ENCODE measurements around the gene ZG16.
"Not testable (repeated sequence)": the region's sequence is repeated elsewhere in the genome, so short reads cannot be mapped to it uniquely, and the experiment has no call there.

The ZG16 gene

DNA sequence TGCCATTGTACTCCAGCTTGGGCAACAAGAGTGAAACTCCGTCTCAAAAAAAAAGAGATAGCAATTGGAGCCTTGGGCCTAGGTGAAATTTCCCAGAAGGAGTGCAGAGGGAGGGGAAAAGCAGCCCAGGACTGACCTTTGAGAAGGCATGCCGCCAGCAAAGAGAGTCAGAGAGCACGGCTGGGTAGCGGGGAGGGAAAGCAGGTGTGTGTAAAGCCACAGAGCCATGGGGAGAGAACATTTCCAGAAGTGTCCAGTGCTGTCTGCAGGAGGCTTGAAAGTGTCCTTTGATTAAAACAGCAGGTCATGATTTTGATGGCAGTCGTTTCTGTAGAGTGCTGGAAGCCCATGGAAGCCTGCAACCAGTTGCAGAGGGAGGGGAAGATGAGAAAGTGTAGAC lies 40.3 kb upstream of the ZG16 start:
- TF ChIP-seq BHLHE40 (IDR thresholded peaks at IDR 0.05; ENCODE audit: borderline replicate concordance) (no peak), FOXK2 (IDR thresholded peaks at IDR 0.05) (no peak), NFRKB (IDR thresholded peaks at IDR 0.05) (no peak), HDGF (IDR thresholded peaks at IDR 0.05; ENCODE audit: borderline replicate concordance) (no peak), ELF4 (IDR thresholded peaks at IDR 0.05) (no peak), FOXM1 (IDR thresholded peaks at IDR 0.05; ENCODE audit: borderline replicate concordance) (no peak), SUZ12 (IDR thresholded peaks at IDR 0.05) (no peak)
- ChIA-PET POLR2A (no interaction called here), CTCF (interaction anchor here (0.7 kb wide), 2 partner anchors 46 to 134 kb away, joined by 3 to 5 read pairs; no protein-coding TSS in a partner anchor)
- no peak for DNase-seq (ENCODE audit: extremely low spot score)

DNA sequence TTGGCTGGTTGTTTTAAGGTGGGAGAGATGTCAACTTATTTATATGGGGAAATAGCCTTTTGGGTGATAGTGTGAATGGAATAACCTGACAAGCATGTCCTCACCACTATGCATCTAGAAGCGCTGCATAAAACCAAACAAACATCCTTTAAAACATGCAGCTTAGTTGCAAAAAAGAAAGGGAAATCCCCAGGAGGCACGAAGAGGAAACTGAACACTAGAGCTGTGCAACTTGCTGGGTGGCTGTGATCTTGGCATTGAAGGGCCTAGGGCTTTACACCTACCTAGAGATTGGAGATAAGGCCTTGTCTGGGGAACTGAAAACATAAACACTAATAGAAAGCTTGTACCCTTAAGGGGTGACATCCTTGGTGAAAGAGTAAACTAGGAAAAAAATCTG lies 39.5 kb upstream of the ZG16 start:
- POLR2A ChIA-PET: interaction anchor here (0.6 kb wide), 1 partner anchor 9 kb away, joined by 3 read pairs; no protein-coding TSS in a partner anchor
- CTCF ChIA-PET: interaction anchor here (0.6 kb wide), 1 partner anchor 12 kb away, joined by 3 read pairs; no protein-coding TSS in a partner anchor
- DNase-seq (ENCODE audit: extremely low spot score): no peak
- TF ChIP-seq ARNT (IDR thresholded peaks at IDR 0.05) (no peak), HDGF (IDR thresholded peaks at IDR 0.05; ENCODE audit: borderline replicate concordance) (no peak), LEF1 (IDR thresholded peaks at IDR 0.05; ENCODE audit: borderline replicate concordance) (no peak)

DNA sequence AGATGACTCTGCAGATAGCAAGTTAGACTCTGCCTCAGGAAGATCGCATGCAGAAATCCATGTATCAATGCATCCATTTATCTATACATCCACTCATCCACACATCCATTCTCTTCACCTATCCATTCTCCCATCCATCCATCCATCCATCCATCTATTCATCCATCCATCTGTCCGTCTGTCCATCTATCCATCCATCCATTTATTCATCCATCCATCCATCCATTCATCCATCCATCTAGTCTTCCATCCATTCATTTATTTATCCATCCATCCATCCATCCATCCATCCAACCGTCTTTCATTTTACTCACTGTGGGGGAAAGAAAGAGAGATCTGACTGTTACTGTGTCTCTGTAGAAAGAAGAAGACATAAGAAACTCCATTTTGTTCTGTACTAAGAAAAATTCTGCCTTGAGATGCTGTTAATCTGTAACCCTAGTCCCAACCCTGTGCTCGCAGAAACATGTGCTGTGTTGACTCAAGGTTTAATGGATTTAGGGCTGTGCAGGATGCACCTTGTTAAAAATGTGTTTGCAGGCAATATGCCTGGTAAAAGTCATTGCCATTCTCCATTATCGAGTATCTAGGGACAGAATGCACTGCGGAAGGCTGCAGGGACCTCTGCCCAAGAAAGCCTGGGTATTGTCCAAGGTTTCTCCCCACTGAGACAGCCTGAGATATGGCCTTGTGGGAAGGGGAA lies 38.0 kb upstream of the ZG16 start:
- CTCF ChIA-PET; DNase-seq (ENCODE audit: extremely low spot score); POLR2A ChIA-PET: not testable (repeated sequence)

DNA sequence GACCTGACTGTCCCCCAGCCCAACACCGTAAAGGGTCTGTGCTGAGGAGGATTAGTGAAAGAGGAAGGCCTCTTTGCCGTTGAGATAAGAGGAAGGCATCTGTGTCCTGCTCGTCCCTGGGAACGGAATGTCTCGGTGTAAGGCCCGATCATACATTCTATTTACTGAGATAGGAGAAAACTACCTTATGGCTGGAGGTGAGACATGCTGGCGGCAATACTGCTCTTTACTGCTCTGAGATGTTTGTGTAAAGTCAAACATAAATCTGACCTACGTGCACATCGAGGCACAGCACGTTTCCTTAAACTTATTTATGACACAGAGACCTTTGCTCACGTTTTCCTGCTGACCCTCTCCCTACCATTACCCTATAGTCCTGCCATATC lies 37.4 kb upstream of the ZG16 start:
- DNase-seq (ENCODE audit: extremely low spot score); POLR2A ChIA-PET; CTCF ChIA-PET: not testable (repeated sequence)

DNA sequence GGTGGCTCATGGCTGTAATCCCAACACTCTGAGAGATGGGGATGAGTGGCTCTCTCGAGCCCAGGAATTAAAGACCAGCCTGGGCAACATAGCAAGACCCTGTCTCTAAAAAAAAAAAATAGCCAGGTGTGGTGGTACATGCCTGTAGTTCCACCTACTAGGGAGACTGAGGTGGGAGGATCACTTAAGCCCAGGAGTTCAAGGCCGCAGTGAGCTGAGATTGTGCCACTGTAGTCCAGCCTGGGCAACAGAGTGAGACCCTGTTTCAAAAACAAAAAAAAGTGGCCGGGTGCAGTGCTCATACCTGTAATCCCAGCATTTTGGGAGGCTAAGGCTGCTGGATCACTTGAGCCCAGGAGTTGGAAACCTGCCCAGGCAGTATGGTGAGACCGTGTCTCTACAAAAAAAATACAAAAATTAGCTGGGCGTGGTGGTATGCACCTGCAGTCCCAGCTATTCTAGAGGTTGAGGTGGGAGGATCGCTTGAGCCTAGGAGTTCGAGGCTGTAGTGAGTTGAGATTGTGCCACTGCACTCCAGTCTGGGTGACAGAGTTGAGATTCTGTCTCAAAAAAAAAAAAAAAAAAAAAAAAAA lies 35.3 kb upstream of the ZG16 start:
- TF ChIP-seq BHLHE40 (IDR thresholded peaks at IDR 0.05; ENCODE audit: borderline replicate concordance) (no peak), SP1 (IDR thresholded peaks at IDR 0.05) (no peak), CTBP1 (IDR thresholded peaks at IDR 0.05; ENCODE audit: borderline replicate concordance) (no peak), FOXM1 (IDR thresholded peaks at IDR 0.05; ENCODE audit: borderline replicate concordance) (no peak), LEF1 (IDR thresholded peaks at IDR 0.05; ENCODE audit: borderline replicate concordance) (no peak), L3MBTL2 (conservative IDR thresholded peaks at IDR 0.05) (no peak)
- TF ChIP-seq, protein P1, sequence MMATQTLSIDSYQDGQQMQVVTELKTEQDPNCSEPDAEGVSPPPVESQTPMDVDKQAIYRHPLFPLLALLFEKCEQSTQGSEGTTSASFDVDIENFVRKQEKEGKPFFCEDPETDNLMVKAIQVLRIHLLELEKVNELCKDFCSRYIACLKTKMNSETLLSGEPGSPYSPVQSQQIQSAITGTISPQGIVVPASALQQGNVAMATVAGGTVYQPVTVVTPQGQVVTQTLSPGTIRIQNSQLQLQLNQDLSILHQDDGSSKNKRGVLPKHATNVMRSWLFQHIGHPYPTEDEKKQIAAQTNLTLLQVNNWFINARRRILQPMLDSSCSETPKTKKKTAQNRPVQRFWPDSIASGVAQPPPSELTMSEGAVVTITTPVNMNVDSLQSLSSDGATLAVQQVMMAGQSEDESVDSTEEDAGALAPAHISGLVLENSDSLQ (IDR thresholded peaks at IDR 0.05): no peak
- ChIA-PET POLR2A (no interaction called here), CTCF (no interaction called here)
- DNase-seq (ENCODE audit: extremely low spot score): no peak

DNA sequence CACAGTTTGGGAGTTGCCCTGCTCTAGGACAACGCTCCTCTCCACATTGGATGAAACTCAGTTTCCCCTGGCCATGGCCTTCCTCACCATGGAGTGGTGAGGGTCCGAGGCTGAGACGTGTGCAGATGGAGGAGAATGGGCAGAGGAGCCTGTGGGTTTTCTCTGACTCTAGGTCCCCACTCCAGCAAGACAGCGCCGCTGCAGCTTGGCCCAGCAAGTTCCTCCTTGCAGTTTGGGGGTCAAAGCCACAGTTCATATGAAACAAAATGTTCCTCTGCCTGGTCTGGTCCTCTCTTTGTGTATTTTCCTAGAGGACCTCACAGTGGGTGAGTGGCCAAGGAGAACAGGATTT lies 34.6 kb upstream of the ZG16 start:
- no peak for DNase-seq (ENCODE audit: extremely low spot score)
- POLR2A ChIA-PET: no interaction called here
- TF ChIP-seq L3MBTL2 (conservative IDR thresholded peaks at IDR 0.05) (no peak), ZNF384 (IDR thresholded peaks at IDR 0.05) (no peak), HDGF (IDR thresholded peaks at IDR 0.05; ENCODE audit: borderline replicate concordance) (no peak), SUZ12 (IDR thresholded peaks at IDR 0.05) (no peak), FOXK2 (IDR thresholded peaks at IDR 0.05) (no peak), ARNT (IDR thresholded peaks at IDR 0.05) (no peak), LEF1 (IDR thresholded peaks at IDR 0.05; ENCODE audit: borderline replicate concordance) (no peak), CTBP1 (IDR thresholded peaks at IDR 0.05; ENCODE audit: borderline replicate concordance) (no peak)
- TF ChIP-seq, protein P1 (IDR thresholded peaks at IDR 0.05): no peak
- CTCF ChIA-PET: no interaction called here

DNA sequence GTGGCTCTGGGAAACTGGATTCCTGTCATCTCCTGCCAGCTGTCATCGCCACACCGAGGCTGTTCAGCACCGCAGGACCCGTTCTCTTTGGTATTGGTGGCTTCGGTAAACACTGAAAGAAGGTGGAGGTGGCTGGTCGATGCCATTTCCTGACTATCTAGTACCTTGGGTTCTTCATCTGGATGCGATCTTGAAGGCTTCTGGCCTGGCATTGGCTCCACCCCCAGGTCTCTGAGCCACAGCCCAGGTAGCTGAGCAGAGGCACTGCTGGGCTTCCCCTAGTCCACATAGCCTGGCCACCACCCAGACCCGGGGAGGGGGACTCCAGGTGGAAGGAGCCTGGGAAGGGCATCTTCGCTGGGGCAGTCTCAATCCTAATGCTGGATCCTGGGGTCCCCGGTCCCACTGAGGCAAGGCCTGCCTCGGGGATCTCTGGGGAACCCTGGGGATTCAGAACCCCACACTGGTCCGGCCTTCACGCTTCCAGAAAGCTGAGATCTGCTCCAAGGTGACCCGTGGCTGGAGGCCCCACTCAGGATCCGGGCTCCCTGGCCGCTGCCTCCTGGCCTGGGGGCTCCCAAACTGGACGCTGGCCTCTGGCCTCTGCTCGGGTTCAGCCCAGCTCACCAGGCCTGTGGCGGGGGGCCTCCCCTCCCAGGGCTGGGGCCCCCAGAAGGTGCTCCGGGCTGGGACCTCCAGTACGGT lies 34.1 kb upstream of the ZG16 start:
- ChIA-PET POLR2A (no interaction called here), CTCF (no interaction called here)
- TF ChIP-seq NFRKB (IDR thresholded peaks at IDR 0.05) (no peak), CTBP1 (IDR thresholded peaks at IDR 0.05; ENCODE audit: borderline replicate concordance) (no peak), HDGF (IDR thresholded peaks at IDR 0.05; ENCODE audit: borderline replicate concordance) (no peak), FOXM1 (IDR thresholded peaks at IDR 0.05; ENCODE audit: borderline replicate concordance) (no peak), TARDBP (IDR thresholded peaks at IDR 0.05) (no peak), FOXK2 (IDR thresholded peaks at IDR 0.05) (no peak), L3MBTL2 (conservative IDR thresholded peaks at IDR 0.05) (no peak), ARNT (IDR thresholded peaks at IDR 0.05) (no peak), ZNF384 (IDR thresholded peaks at IDR 0.05) (no peak), FOXA1 (IDR thresholded peaks at IDR 0.05) (no peak), BHLHE40 (IDR thresholded peaks at IDR 0.05; ENCODE audit: borderline replicate concordance) (no peak), LEF1 (IDR thresholded peaks at IDR 0.05; ENCODE audit: borderline replicate concordance) (no peak), SP1 (IDR thresholded peaks at IDR 0.05) (no peak)
- TF ChIP-seq, protein P1 (IDR thresholded peaks at IDR 0.05): no peak
- no peak for DNase-seq (ENCODE audit: extremely low spot score)
